ENCODE results near the gene MAN2A1.

Gene MAN2A1

GRCh38 chr5:109900911-109901627 lies 211.3 kb downstream of the MAN2A1 start:
- no peak overlapping the region for H3K4me3 ChIP-seq (replicated peaks; ENCODE audit: low read depth, low read length)
- H3K36me3 ChIP-seq (ENCODE audit: control insufficient read depth, insufficient read depth, low read length) = no peaks in the 10 kb centered on the region
- TF ChIP-seq, protein P1, sequence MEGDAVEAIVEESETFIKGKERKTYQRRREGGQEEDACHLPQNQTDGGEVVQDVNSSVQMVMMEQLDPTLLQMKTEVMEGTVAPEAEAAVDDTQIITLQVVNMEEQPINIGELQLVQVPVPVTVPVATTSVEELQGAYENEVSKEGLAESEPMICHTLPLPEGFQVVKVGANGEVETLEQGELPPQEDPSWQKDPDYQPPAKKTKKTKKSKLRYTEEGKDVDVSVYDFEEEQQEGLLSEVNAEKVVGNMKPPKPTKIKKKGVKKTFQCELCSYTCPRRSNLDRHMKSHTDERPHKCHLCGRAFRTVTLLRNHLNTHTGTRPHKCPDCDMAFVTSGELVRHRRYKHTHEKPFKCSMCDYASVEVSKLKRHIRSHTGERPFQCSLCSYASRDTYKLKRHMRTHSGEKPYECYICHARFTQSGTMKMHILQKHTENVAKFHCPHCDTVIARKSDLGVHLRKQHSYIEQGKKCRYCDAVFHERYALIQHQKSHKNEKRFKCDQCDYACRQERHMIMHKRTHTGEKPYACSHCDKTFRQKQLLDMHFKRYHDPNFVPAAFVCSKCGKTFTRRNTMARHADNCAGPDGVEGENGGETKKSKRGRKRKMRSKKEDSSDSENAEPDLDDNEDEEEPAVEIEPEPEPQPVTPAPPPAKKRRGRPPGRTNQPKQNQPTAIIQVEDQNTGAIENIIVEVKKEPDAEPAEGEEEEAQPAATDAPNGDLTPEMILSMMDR (IDR thresholded peaks at IDR 0.05; ENCODE audit: insufficient read depth, low read length, poor library complexity, severe bottlenecking) = no peak
- no peak for DNase-seq (ENCODE audit: extremely low read depth, insufficient read length)
- H3K27me3 ChIP-seq (replicated peaks; ENCODE audit: control insufficient read depth, insufficient read depth, low read length) = no peaks in the 10 kb centered on the region; the same call in 1 of the 2 replicates

DNA sequence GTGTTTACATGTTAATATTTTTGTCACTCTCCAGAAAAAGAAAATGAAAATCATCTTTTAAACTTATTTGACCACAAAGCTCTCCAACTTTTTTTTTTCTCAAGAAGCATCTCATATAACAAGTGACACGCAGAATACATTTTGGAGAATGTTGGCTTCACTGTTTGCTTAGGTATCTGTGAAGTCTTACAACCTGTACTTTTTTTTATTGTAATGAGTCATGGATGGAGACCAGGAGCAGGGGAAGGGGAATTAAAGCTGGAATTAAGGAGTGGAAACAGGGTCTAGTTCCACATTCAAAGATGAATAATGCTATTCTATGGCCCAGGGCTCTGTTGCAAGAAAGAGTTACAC lies 211.9 kb downstream of the MAN2A1 start:
- no peak for DNase-seq (ENCODE audit: extremely low read depth, insufficient read length)
- TF ChIP-seq, protein P1 (IDR thresholded peaks at IDR 0.05; ENCODE audit: insufficient read depth, low read length, poor library complexity, severe bottlenecking) = no peak
- no peaks in the 10 kb centered on the region for H3K36me3 ChIP-seq (ENCODE audit: control insufficient read depth, insufficient read depth, low read length)
- H3K4me3 ChIP-seq (replicated peaks; ENCODE audit: low read depth, low read length) = no peak overlapping the region
- H3K27me3 ChIP-seq (replicated peaks; ENCODE audit: control insufficient read depth, insufficient read depth, low read length) = no peaks in the 10 kb centered on the region; the same call in 1 of the 2 replicates

GRCh38 chr5:109903061-109903460 lies 213.3 kb downstream of the MAN2A1 start:
- TF ChIP-seq, protein P1 (IDR thresholded peaks at IDR 0.05; ENCODE audit: insufficient read depth, low read length, poor library complexity, severe bottlenecking) = no peak
- Histone ChIP-seq H3K4me3 (replicated peaks; ENCODE audit: low read depth, low read length) (no peak overlapping the region), H3K27me3 (replicated peaks; ENCODE audit: control insufficient read depth, insufficient read depth, low read length) (no peaks in the 10 kb centered on the region; the same call in 1 of the 2 replicates), H3K36me3 (ENCODE audit: control insufficient read depth, insufficient read depth, low read length) (no peaks in the 10 kb centered on the region)
- no peak for DNase-seq (ENCODE audit: extremely low read depth, insufficient read length)

- Histone ChIP-seq H3K27me3 (replicated peaks; ENCODE audit: control insufficient read depth, insufficient read depth, low read length) (no peaks in the 10 kb centered on the region; the same call in 1 of the 2 replicates), H3K4me3 (replicated peaks; ENCODE audit: low read depth, low read length) (no peak overlapping the region), H3K36me3 (ENCODE audit: control insufficient read depth, insufficient read depth, low read length) (no peaks in the 10 kb centered on the region)
- no peak for DNase-seq (ENCODE audit: extremely low read depth, insufficient read length)
- TF ChIP-seq, protein P1 (IDR thresholded peaks at IDR 0.05; ENCODE audit: insufficient read depth, low read length, poor library complexity, severe bottlenecking) = no peak
Measured at GRCh38 chr5:109905906-109906305, 216.2 kb downstream of the MAN2A1 start.

- Histone ChIP-seq H3K4me3 (replicated peaks; ENCODE audit: low read depth, low read length) (no peak overlapping the region), H3K27me3 (replicated peaks; ENCODE audit: control insufficient read depth, insufficient read depth, low read length) (no peaks in the 10 kb centered on the region; the same call in 1 of the 2 replicates), H3K36me3 (ENCODE audit: control insufficient read depth, insufficient read depth, low read length) (no peaks in the 10 kb centered on the region)
- TF ChIP-seq, protein P1 (IDR thresholded peaks at IDR 0.05; ENCODE audit: insufficient read depth, low read length, poor library complexity, severe bottlenecking) = no peak
- DNase-seq (ENCODE audit: extremely low read depth, insufficient read length) = no peak
Measured at GRCh38 chr5:109907189-109907588, 217.5 kb downstream of the MAN2A1 start.
